ENCODE data around the gene RNF38.
"Not testable (repeated sequence)": the region's sequence is repeated elsewhere in the genome, so short reads cannot be mapped to it uniquely, and the experiment has no call there.

RNF38 gene

DNA sequence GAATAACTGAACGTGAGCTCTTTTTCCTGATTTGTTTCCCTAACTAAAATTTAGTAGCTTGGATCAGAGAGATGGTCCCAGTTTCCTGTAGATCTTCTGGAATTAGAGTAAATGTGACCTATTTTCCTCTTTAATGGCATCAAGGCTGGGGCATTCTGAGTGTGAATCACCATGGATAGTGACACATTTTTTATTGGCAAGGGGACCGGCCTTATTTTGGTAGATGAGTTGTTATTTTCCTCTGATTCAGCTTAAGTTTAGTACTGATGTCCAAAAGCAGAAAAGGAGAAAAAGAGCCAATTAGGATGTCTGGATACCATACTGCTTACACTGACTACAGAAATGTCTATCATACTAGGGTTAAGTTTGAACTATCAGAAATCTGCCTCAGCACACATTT lies 68.1 kb downstream of the RNF38 start:
- DNase-seq (ENCODE audit: low spot score) = no peak

GRCh38 chr9:36328798-36329411 lies 71.2 kb downstream of the RNF38 start:
- DNase-seq (ENCODE audit: low spot score) = peak; percentile 80

DNA sequence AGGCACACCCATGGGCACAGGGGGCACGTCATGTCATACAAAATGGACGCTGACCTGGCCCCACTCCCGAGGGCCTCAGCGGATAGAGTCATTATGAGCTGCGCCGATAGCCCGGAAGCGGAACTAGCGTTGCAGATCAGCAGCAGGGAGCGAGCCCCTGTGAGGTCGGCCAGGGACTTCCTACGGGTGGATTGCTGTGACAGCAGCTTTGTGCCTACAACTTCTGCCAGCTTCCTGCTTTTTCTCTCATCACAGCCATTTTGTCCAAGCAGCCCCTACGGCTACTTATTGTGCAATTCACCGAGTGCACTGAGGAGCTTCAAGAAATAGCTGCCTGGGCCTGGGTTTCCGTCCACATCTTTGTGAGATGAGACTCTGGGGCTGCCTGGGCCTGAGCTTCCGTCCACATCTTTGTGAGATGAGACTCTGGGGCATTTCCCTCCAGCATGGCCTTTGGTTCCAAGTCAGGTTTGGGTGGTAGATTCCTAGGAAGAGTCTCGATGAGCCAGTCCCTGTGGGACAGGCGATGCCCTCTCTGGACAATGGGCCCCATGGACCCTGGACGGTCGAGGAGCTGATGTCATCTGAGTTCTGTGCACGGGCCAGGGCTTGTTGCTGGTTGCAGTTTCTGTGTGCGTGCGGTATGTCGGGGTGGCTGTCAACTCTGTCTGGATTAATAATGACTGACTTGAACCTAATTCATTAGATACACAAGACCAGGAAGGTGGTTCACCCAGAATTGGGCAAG lies 74.8 kb downstream of the RNF38 start:
- no peak for DNase-seq (ENCODE audit: low spot score)

DNA sequence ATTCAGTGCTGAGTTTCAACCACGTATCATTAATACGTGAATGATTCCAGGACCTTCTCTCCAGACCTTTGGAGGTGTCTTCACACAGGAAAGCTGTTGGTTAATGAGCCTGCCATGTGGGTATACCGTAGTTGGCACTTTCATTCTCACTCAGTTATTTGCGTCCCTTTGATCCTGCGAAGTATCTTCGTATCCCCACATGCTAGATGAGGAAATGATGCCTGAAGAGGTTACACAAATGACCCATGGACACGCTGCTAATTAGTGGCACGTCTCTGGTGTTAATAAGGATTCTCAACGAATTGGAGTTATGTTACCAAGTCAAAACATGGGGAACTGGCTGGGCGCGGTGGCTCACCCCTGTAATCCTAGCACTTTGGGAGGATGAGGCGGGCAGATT lies 76.1 kb downstream of the RNF38 start:
- no peak for DNase-seq (ENCODE audit: low spot score)

DNA sequence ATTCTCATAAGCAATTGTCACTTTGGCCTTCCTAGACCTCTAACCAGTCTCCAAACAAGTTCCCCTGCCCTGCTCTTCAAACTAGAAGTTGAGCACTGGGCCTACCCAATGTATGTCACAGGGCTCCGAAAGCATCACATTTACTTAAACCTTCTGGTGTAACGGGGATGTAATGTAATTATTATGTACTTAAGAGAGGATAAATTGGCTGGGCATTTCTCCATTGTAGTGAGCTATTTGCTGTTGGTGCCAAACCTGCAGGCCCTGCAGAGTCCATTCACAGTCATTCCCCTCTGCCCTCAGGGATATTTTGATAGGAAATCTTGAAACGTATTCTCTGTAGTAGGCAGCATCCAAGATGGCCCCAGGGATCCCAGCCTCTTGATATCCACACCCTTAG lies 77.6 kb downstream of the RNF38 start:
- no peak for DNase-seq (ENCODE audit: low spot score)

DNA sequence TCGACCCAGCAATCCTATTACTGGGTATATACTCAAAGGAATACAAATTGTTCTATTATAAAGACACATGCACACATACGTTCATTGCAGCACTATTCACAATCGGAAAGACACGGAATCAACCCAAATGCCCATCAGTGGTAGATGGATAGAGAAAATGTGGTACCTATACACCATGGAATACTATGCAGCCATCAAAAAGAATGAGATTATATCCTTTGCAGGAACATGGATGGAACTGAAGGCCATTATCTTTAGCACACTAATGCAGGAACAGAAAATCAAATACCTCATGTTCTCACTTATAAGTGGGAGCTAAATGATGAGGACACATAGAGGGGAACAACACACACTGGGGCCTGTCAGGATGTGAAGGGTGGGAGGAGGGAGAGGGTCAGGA lies 78.2 kb downstream of the RNF38 start:
- not testable (repeated sequence) for DNase-seq (ENCODE audit: low spot score)

- DNase-seq (ENCODE audit: low spot score) = no peak
These were observed 79.6 kb downstream of the RNF38 start for GRCh38 chr9:36320466-36320865.

GRCh38 chr9:36319806-36320205 lies 80.3 kb downstream of the RNF38 start:
- no peak for DNase-seq (ENCODE audit: low spot score)

GRCh38 chr9:36319183-36319582 lies 80.9 kb downstream of the RNF38 start:
- DNase-seq (ENCODE audit: low spot score) = no peak

DNA sequence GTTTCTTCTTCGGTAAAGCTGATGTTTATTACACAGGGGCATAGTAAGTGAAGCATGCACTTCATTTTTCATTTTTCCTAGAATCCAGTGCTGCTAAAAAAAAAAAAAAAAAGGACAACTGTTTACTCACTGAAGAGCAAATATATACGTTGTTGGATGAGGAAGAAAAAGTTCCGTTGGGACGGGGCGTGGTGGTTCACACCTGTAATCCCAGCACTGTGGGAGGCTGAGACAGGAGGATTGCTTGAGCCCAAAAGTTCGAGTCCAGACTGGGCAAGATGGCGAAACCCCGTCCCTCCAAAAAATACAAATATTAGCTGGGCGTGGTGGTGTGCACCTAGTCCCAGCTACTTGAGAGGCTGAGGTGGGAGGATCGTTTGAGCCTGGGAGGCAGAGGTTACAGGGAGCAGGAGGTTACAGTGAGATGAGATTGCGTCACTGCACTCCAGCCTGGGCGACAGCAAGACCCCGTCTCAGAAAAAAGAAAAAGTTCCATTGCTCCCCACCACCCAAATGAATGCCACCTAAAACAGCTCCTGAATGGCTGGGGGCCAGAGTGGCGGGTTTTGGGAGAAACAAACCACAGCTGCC lies 81.8 kb downstream of the RNF38 start:
- no peak for DNase-seq (ENCODE audit: low spot score)

DNA sequence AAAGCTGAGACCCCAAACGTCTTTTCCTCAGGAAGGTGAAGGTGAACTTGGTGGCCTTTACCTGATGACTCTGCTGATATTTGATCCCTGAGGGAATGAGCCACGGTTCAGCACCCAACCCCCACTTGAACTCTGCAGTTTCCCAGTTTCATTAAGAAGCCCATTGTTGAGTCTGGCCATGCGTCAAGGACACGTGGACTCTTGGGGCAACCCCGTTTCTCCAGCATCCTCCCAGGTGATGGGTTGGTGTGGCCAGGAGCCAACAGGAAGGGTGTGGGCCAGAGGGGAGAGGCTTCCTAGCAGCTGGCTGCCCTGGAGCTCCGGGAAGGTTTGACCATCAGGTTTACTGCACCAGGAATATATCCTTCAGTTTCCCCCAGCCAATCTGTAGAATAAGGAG lies 82.3 kb downstream of the RNF38 start:
- DNase-seq (ENCODE audit: low spot score) = no peak

GRCh38 chr9:36316611-36317317 lies 83.3 kb downstream of the RNF38 start:
- DNase-seq (ENCODE audit: low spot score) = peak; percentile 96

DNA sequence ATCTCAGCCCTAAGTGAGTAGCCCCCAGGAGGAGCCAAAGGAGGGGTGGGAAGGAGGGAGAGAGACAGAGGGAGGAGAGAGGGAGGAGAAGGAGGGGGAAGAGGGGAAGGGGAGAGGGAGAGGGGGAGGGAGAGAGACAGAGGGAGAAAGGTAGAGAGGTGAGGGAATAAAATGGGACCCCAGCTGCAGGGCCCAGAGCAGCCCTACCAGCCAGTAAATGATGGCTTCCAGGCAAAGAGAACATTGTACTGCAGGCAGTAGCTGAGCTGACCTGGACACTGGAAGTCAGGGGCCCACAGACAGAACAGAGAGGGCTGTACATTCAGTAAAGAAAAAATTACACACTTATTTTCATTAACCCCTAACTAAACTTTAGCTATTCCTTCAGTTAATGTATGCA lies 84.0 kb downstream of the RNF38 start:
- no peak for DNase-seq (ENCODE audit: low spot score)

DNA sequence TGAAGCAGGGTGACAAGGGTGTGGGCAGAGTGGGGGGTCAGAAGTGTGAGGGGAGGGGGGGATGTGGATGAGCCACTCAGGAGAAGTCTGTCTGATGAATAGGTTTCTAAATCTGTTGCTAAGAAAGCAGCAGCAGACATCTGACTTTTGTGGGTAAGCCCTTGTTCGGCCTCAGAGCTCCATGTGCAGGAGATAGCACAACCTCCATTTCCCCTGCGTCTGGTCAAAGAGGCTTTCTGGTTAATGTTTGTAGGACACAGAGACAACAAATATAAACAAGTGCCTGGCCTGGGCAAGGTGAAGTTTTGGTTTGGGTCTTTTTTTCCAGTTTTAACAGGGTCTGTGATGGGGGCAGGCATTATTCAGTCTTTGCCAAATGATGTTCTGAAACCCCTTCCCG lies 84.8 kb downstream of the RNF38 start:
- DNase-seq (ENCODE audit: low spot score) = no peak

DNA sequence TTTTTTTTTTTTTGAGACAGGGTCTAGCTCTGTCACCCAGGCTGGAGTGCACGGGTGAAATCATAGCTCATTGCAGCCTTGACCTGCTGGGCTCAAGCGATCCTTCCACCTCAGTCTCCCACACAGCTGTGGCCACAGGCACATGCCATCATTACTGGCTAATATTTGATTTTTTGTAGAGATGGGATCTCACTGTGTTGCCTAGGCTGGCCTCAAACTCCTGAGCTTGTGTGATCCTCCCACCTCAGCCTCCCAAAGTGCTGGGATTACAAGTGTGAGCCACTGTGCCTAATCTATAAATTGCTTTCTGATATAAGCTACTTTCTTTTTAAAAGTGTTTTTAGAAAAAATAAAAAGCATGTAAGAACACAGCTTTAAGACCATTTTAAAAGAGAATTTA lies 85.3 kb downstream of the RNF38 start:
- DNase-seq (ENCODE audit: low spot score) = no peak

GRCh38 chr9:36306471-36307306 lies 93.4 kb downstream of the RNF38 start:
- no peak for DNase-seq (ENCODE audit: low spot score)

- not testable (repeated sequence) for DNase-seq (ENCODE audit: low spot score)
These were observed 95.7 kb downstream of the RNF38 start for GRCh38 chr9:36304366-36304765.

DNA sequence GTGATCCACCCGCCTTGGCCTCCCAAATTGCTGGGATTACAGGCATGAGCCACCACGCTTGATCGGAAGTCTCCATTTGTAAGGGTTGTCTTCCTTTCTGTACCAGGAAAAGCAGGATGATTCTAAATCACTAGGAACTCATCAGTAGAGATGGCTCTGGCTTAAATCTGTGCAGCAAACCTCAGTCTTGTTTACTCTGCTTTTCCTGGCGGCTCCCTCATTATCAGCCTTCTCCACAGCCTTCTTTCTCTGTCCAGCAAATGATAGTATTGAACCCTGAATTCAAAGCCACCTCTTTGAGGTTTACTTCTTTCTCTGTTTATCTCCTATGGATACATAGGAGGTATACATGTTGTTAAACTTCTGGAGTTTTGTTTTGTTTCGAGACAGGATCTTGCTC lies 98.8 kb downstream of the RNF38 start:
- DNase-seq (ENCODE audit: low spot score) = no peak

- DNase-seq (ENCODE audit: low spot score) = no peak
These were observed 101.5 kb downstream of the RNF38 start for GRCh38 chr9:36298566-36298965.

- no peak for DNase-seq (ENCODE audit: low spot score)
These were observed 102.3 kb downstream of the RNF38 start for GRCh38 chr9:36297798-36298197.

- not testable (repeated sequence) for DNase-seq (ENCODE audit: low spot score)
These were observed 105.1 kb downstream of the RNF38 start for GRCh38 chr9:36294996-36295395.

DNA sequence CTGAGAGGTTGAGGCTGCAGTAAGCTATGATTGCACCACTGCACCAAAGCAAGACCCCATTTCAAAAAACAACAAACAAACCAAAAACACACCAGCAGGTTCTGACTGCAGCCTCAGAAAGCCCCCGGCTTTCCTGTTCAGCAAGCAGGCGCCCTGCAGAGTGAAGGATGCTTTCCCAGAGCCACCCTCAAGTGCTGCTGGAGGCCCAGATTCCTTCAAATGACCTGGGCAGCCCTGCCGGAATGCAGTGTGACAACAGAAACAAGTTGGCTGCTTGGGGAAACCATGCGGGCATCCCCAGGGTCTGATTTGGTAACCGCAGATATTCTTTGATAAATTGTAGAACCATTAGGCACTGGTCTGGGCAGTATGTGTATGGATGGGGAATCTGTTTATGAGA lies 106.2 kb downstream of the RNF38 start:
- no peak for DNase-seq (ENCODE audit: low spot score)
